WTC11 (cell line): ENCODE data around the gene DKC1. TPM values are rescaled to one million over a fixed set of nuclear protein-coding genes. Genes with fewer than 3 reads are reported as not detected.

Source experiments
- ATF1 ChIP-seq: sonication (generic); formaldehyde crosslinking; IDR thresholded peaks from 2 replicates; pipeline ENCODE4 v1.8.1; 2023; ENCODE audit warnings: mild to moderate bottlenecking, moderate library complexity, missing genetic modification reagents
- CREM ChIP-seq: sonication (generic); formaldehyde crosslinking; IDR thresholded peaks from 2 replicates; pipeline ENCODE4 v1.8.1; 2022; ENCODE audit warnings: mild to moderate bottlenecking, missing genetic modification reagents, moderate library complexity
- CTCF ChIP-seq: fragments of 200-600 bp; IDR thresholded peaks from 2 replicates; pipeline ENCODE4 v1.8.0; 2022; ENCODE audit warnings: antibody characterized with exemption
- JAZF1 ChIP-seq: fragments of 250-450 bp; sonication (Bioruptor Pico); IDR thresholded peaks from 2 replicates; pipeline ENCODE4 v1.9.0; 2021; ENCODE audit warnings: moderate library complexity, mild to moderate bottlenecking, inconsistent platforms
- PRRX2 ChIP-seq: fragments of 250-450 bp; sonication (Bioruptor Pico); IDR thresholded peaks from 2 replicates; pipeline ENCODE4 v1.8.0; 2021; ENCODE audit warnings: mild to moderate bottlenecking
- SMAD4 ChIP-seq: sonication (generic); formaldehyde crosslinking; IDR thresholded peaks from 2 replicates; pipeline ENCODE4 v1.8.0; 2022; ENCODE audit warnings: mild to moderate bottlenecking, missing genetic modification reagents
- USF2 ChIP-seq: sonication (generic); formaldehyde crosslinking; IDR thresholded peaks from 2 replicates; pipeline ENCODE4 v1.8.1; 2023; ENCODE audit warnings: mild to moderate bottlenecking, missing genetic modification reagents, moderate library complexity
- ZNF232 ChIP-seq: sonication (generic); formaldehyde crosslinking; IDR thresholded peaks from 2 replicates; pipeline ENCODE4 v1.8.0; 2022; ENCODE audit warnings: mild to moderate bottlenecking, missing genetic modification reagents
- ZNF281 ChIP-seq: sonication (generic); formaldehyde crosslinking; IDR thresholded peaks from 2 replicates; pipeline ENCODE4 v1.8.0; 2023; ENCODE audit warnings: mild to moderate bottlenecking, missing genetic modification reagents
- total RNA-seq: library from RNA; stranded (reverse); gene quantifications from 3 replicates; pipeline ENCODE4 v1.2.3, GENCODE V29; 2021
- TF ChIP-seq, protein P1 (sequence below): sonication (generic); formaldehyde crosslinking; conservative IDR thresholded peaks from 2 replicates; pipeline ENCODE4 v1.8.1; 2023; ENCODE audit warnings: mild to moderate bottlenecking, low read depth, missing genetic modification reagents, moderate library complexity
- TF ChIP-seq, protein P2 (sequence below): sonication (generic); formaldehyde crosslinking; IDR thresholded peaks from 2 replicates; pipeline ENCODE4 v1.8.1; 2023; ENCODE audit warnings: mild to moderate bottlenecking, missing genetic modification reagents
- TF ChIP-seq, protein P3 (sequence below): fragments of 250-450 bp; sonication (Bioruptor Pico); IDR thresholded peaks from 2 replicates; pipeline ENCODE4 v1.9.0; 2021; ENCODE audit warnings: mild to moderate bottlenecking, borderline replicate concordance
- TF ChIP-seq, protein P4 (sequence below): sonication (generic); formaldehyde crosslinking; IDR thresholded peaks from 2 replicates; pipeline ENCODE4 v1.8.1; 2022; ENCODE audit warnings: mild to moderate bottlenecking, moderate library complexity, missing genetic modification reagents

Gene DKC1
- total RNA-seq, 1 experiment from 2014 or later: 123 TPM

DNA sequence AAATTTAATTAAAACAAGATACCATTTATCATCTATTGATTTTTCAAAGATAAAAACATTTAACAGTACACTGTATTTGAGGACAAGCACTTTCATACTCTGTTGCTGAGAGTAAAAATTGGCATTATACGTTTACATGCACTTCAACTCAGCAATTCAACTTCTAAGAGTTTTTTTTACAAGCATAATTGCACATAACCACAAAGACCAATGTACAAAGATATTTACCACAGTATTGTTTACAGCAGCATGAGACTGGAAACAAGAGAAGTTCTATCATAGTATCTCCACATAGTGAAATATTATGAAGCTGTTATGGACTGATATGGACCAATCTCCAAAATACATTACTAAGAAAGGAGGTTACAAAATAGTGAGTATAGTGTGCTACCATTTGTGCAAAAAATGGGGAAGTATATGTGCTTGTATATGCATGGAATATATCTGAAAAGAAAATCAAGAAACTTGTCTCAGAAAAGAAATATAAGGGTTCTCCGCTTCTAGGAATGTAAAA, 22.7 kb upstream of the DKC1 start (continued):
- TF ChIP-seq ZNF281 (CRISPR knock-in tag) (no peak), PRRX2 (no peak), SMAD4 (CRISPR knock-in tag) (no peak), CREM (CRISPR knock-in tag) (no peak), CTCF (no peak), ATF1 (CRISPR knock-in tag) (no peak), USF2 (CRISPR knock-in tag) (no peak), JAZF1 (CRISPR knock-in tag) (no peak), ZNF232 (no peak)
- TF ChIP-seq, protein P1, sequence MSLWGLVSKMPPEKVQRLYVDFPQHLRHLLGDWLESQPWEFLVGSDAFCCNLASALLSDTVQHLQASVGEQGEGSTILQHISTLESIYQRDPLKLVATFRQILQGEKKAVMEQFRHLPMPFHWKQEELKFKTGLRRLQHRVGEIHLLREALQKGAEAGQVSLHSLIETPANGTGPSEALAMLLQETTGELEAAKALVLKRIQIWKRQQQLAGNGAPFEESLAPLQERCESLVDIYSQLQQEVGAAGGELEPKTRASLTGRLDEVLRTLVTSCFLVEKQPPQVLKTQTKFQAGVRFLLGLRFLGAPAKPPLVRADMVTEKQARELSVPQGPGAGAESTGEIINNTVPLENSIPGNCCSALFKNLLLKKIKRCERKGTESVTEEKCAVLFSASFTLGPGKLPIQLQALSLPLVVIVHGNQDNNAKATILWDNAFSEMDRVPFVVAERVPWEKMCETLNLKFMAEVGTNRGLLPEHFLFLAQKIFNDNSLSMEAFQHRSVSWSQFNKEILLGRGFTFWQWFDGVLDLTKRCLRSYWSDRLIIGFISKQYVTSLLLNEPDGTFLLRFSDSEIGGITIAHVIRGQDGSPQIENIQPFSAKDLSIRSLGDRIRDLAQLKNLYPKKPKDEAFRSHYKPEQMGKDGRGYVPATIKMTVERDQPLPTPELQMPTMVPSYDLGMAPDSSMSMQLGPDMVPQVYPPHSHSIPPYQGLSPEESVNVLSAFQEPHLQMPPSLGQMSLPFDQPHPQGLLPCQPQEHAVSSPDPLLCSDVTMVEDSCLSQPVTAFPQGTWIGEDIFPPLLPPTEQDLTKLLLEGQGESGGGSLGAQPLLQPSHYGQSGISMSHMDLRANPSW: no peak
- TF ChIP-seq, protein P2, sequence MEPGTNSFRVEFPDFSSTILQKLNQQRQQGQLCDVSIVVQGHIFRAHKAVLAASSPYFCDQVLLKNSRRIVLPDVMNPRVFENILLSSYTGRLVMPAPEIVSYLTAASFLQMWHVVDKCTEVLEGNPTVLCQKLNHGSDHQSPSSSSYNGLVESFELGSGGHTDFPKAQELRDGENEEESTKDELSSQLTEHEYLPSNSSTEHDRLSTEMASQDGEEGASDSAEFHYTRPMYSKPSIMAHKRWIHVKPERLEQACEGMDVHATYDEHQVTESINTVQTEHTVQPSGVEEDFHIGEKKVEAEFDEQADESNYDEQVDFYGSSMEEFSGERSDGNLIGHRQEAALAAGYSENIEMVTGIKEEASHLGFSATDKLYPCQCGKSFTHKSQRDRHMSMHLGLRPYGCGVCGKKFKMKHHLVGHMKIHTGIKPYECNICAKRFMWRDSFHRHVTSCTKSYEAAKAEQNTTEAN (CRISPR knock-in tag): no peak
- TF ChIP-seq, protein P3, sequence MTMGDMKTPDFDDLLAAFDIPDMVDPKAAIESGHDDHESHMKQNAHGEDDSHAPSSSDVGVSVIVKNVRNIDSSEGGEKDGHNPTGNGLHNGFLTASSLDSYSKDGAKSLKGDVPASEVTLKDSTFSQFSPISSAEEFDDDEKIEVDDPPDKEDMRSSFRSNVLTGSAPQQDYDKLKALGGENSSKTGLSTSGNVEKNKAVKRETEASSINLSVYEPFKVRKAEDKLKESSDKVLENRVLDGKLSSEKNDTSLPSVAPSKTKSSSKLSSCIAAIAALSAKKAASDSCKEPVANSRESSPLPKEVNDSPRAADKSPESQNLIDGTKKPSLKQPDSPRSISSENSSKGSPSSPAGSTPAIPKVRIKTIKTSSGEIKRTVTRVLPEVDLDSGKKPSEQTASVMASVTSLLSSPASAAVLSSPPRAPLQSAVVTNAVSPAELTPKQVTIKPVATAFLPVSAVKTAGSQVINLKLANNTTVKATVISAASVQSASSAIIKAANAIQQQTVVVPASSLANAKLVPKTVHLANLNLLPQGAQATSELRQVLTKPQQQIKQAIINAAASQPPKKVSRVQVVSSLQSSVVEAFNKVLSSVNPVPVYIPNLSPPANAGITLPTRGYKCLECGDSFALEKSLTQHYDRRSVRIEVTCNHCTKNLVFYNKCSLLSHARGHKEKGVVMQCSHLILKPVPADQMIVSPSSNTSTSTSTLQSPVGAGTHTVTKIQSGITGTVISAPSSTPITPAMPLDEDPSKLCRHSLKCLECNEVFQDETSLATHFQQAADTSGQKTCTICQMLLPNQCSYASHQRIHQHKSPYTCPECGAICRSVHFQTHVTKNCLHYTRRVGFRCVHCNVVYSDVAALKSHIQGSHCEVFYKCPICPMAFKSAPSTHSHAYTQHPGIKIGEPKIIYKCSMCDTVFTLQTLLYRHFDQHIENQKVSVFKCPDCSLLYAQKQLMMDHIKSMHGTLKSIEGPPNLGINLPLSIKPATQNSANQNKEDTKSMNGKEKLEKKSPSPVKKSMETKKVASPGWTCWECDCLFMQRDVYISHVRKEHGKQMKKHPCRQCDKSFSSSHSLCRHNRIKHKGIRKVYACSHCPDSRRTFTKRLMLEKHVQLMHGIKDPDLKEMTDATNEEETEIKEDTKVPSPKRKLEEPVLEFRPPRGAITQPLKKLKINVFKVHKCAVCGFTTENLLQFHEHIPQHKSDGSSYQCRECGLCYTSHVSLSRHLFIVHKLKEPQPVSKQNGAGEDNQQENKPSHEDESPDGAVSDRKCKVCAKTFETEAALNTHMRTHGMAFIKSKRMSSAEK (CRISPR knock-in tag): no peak
- TF ChIP-seq, protein P4, sequence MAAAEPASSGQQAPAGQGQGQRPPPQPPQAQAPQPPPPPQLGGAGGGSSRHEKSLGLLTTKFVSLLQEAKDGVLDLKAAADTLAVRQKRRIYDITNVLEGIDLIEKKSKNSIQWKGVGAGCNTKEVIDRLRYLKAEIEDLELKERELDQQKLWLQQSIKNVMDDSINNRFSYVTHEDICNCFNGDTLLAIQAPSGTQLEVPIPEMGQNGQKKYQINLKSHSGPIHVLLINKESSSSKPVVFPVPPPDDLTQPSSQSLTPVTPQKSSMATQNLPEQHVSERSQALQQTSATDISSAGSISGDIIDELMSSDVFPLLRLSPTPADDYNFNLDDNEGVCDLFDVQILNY (CRISPR knock-in tag): no peak
- TF ChIP-seq, all 79 proteins: peak for 0
